ENCODE results near the gene TTC17.
"Not testable (repeated sequence)": the region's sequence is repeated elsewhere in the genome, so short reads cannot be mapped to it uniquely, and the experiment has no call there.

Gene TTC17, protein sequence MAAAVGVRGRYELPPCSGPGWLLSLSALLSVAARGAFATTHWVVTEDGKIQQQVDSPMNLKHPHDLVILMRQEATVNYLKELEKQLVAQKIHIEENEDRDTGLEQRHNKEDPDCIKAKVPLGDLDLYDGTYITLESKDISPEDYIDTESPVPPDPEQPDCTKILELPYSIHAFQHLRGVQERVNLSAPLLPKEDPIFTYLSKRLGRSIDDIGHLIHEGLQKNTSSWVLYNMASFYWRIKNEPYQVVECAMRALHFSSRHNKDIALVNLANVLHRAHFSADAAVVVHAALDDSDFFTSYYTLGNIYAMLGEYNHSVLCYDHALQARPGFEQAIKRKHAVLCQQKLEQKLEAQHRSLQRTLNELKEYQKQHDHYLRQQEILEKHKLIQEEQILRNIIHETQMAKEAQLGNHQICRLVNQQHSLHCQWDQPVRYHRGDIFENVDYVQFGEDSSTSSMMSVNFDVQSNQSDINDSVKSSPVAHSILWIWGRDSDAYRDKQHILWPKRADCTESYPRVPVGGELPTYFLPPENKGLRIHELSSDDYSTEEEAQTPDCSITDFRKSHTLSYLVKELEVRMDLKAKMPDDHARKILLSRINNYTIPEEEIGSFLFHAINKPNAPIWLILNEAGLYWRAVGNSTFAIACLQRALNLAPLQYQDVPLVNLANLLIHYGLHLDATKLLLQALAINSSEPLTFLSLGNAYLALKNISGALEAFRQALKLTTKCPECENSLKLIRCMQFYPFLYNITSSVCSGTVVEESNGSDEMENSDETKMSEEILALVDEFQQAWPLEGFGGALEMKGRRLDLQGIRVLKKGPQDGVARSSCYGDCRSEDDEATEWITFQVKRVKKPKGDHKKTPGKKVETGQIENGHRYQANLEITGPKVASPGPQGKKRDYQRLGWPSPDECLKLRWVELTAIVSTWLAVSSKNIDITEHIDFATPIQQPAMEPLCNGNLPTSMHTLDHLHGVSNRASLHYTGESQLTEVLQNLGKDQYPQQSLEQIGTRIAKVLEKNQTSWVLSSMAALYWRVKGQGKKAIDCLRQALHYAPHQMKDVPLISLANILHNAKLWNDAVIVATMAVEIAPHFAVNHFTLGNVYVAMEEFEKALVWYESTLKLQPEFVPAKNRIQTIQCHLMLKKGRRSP

DNA sequence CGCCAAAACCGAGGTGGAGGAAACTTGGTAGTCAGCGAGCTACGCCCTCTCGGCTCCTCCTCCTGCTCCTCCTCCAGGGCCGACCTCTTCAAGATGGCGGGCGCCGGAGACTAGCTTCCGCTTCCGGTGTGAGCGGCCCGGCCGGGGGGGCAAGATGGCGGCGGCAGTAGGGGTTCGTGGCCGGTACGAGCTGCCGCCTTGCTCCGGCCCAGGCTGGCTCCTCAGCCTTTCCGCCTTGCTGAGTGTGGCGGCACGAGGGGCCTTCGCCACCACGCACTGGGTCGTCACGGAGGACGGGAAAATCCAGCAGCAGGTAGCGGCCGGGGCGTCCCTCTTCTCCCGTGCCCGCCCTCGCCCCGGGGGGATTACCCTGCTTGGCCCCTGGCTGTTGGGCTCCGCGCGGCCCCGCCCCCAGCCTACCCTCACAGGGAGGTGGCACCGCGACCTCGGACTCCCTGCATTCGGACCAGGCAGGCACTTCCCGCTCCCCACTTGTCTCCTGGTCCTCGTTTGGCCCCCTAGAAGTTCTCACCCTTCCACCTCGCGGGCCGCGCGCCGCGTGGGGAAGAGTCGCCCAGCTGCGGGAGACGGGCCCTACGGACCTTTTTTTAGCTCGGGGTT, at the start of gene TTC17:
Gene TTC17, plus strand, starts transcription at position 120 of the 621 bp plus-strand sequence. Its CDS starts 35 bp downstream, at position 155.
- DNase-seq, result peak; percentile 91

- DNase-seq, result peak; percentile 96
Observed at GRCh38 chr11:43311791-43312607, 46.7 kb upstream of the TTC17 start, which contains the start of gene API5. TSS of gene API5 (plus strand) at chr11:43311996. CDS start at chr11:43312128, 132 bp downstream.

DNA sequence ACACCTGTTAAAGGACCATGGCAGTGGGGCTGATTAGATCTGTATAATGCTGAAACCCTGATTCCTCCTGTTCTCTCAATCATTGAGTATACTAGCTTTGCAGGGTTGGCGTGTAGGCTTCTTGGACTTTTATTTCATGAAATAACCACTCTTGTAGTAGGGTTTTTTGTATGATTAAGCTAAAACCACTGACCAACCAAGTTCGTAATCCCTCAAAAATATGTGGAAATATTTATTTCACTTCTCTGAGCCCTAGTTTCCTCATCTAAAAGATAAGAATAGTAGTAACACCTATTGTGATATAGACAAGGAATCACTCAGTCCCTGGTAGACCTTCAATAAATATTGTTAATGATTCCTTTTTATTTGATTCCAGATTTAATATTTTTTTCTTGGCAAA, 42.8 kb upstream of the TTC17 start:
- DNase-seq, result no peak

GRCh38 chr11:43316451-43316850, 42.3 kb upstream of the TTC17 start:
- no peak for DNase-seq

- DNase-seq, result no peak
Observed at GRCh38 chr11:43327987-43328386, 30.7 kb upstream of the TTC17 start.

- no peak for DNase-seq
Observed at GRCh38 chr11:43328482-43328881, 30.2 kb upstream of the TTC17 start.

- no peak for DNase-seq
Observed at GRCh38 chr11:43341159-43341558, 17.6 kb upstream of the TTC17 start.

- not testable (repeated sequence) for DNase-seq
Observed at GRCh38 chr11:43351426-43351825, 7.3 kb upstream of the TTC17 start.

GRCh38 chr11:43354311-43354710, 4.4 kb upstream of the TTC17 start:
- DNase-seq, result no peak

DNA sequence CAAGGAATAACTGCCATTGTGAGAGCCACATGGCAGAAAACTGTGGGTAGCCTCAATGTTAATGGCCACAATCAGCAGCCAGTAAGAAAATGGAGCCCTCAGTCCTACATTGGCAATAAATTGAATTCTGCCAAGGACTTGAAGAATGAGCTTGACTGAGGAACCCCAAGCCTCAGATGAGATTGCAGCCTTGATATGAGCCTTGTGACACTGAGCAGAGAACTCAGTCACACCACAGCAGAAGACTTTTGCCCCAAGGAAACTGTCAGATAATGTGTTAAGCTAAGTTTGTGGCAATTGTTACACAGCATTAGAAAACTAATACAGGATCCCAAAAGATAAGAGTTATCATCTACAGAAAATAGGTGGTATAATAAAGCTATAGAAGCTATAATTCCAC, 2.4 kb upstream of the TTC17 start:
- DNase-seq, result no peak

DNA sequence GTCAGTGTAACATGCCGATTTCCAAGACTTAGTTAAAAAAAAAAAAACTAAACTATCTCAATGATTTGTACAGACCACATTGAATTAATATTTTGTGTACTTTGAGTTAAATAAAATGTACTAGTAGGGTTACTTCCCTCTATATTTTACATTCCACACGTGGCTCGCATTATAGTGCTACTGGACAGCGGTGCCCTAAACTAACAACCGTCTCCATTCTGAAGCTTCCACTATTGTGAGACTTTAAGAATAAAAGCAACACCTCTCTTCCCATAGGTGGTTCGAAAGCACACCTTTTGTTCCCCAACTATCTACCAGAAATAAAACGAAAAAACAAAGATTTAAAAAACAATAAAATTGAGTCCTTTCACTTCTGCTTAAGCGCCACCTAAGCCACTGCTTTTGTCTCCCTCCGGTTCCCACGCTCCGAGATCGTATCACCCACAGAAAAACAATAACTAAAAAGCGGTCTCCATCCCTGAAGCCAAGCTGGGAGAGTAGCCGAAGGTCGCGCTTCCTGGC, 380 bp upstream of the TTC17 start:
- DNase-seq, result no peak

GRCh38 chr11:43359422-43359818, 700 bp downstream of the TTC17 start:
- no peak for DNase-seq

GRCh38 chr11:43360361-43361032, 1.8 kb downstream of the TTC17 start:
- DNase-seq, result no peak

GRCh38 chr11:43366677-43367076, 8.0 kb downstream of the TTC17 start:
- no peak for DNase-seq

DNA sequence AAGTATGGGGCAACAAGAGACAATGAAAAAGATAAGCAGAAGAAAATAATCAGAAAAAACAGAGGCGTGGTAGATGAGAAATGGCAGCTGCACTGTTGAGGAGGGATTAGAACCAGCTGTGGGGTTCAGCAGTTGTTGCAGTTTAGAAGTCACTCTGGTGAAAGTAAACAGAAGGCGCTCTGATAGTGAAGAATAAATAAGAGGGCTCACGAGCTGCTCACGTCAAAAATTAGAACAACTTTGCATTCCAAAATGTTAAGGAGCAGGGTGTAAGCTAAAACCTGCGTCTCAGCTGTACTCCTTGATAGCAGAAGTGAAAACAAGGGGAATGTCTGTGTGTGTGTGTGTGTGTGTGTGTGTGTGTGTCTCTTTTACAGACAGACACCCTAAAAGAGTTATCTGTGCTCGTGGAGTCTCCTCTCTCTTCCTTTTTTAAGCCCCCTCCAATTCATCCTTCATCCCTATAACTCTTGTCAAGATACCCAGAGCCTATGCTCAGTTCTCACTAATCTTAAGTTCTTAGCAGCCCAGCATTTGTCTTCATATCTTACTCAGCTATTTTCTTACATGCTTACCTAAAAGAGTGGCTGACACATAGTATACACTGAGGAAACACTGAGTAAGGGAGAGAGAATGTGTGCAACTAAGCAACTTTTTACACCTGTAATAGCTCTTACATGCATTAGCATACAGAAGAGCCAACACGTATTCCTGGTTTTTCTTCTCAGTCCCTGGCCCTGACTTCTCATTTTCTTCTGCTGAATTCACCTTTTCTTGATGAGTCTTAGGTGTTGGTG, 8.9 kb downstream of the TTC17 start:
- DNase-seq, result no peak

DNA sequence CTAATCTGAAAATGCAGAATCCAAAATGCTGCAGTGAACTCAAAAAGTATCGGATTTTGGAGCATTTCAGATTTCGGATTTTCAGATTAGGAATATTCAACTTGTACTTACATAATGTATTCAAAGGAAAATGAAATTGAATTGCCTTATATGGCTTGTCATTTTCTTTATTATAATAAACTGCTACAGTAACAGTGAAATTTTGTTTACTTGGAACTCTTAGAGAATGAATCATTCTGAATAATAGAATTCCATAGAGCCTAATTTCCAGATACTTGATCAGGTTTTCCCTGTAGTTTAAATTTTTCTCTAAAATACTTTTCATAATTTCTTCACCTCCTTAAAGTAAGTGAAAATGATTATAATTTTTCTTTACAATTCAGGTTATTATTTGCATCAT, 17.3 kb downstream of the TTC17 start:
- DNase-seq, result no peak

DNA sequence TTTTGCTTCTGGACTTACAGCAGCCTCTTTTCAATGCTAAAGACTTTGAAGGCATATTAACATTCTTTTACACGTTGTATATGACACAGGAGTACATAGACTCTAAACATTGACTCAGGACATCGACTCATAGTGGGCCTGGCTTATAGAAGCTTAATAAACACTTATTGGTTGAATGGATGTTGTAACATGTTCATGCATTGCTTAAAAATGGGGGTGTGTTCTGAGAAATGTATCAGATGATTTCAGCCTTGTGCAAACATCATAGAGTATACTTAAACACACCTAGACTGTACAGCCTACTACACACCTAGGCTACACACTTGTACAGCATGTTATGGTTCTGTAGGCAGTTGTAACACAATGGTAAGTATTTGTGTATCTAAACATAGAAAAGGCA, 17.9 kb downstream of the TTC17 start:
- no peak for DNase-seq

DNA sequence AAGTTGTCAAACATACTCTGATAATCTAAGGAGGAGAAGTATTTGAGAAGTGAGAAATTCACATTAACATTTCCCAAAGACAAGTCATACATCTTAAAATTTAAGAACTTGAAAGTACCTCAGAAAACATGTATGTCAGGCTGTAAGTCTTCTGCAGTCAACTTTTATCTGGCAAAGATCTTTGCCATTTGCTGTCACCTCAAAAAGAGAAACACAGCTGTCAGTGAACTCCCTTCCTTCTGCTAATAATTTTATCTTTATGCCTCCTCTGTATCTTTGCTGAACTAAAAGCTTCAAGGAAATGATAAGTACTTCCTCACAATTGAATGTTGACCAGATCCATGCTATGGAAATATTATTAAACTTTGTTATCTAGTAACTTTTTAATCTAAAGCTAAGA, 18.7 kb downstream of the TTC17 start:
- DNase-seq, result no peak

GRCh38 chr11:43378897-43379296, 20.2 kb downstream of the TTC17 start:
- DNase-seq, result no peak

DNA sequence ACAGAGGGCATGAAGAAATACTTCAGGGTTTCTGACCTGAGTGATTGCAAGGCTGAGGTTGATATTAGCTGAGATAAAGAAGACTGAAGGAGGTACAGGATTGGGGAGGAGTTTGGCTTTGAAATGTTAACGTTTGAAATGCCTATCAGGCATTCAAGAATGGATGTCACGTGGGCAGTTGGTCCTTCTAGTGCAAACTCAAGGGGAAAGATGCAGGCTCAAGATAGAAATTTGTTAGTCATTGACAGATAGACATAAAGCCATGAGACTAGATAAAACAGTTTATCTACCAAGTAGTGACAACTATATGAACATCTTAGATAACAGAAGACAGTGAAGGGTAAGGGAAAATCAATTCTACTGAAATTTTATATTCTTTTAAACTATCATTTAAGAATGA, 23.1 kb downstream of the TTC17 start:
- no peak for DNase-seq
